Measurements from ENCODE around the gene ST3GAL3.

The ST3GAL3 gene

GRCh38 chr1:43779266-43779665, 71.9 kb downstream of the ST3GAL3 start:
- H3K27ac ChIP-seq = no peak overlapping the region
- no peak overlapping the region for H3K4me3 ChIP-seq
- peaks cover 26% of the 10 kb centered on the region for H3K36me3 ChIP-seq (ENCODE audit: insufficient read depth, low read length)
- H3K9ac ChIP-seq (ENCODE audit: insufficient read length) = no peak overlapping the region
- TF ChIP-seq FOXP2 (optimal IDR thresholded peaks at IDR 0.05; ENCODE audit: control extremely low read depth, extremely low read length, insufficient read depth) (no peak), POLR2AphosphoS5 (IDR thresholded peaks at IDR 0.05; ENCODE audit: borderline replicate concordance, low read depth, low read length) (no peak), EZH2 (IDR thresholded peaks at IDR 0.05) (no peak)
- no peak for DNase-seq (ENCODE audit: low read depth, low spot score)
- H3K9me3 ChIP-seq (ENCODE audit: low read depth, low read length) = no peaks in the 10 kb centered on the region; the same call in 1 of the 2 replicates

GRCh38 chr1:43779805-43780403, 72.6 kb downstream of the ST3GAL3 start:
- Histone ChIP-seq H3K4me3 (no peak overlapping the region), H3K36me3 (ENCODE audit: insufficient read depth, low read length) (peaks cover 19% of the 10 kb centered on the region), H3K9me3 (ENCODE audit: low read depth, low read length) (no peaks in the 10 kb centered on the region; the same call in 1 of the 2 replicates), H3K9ac (ENCODE audit: insufficient read length) (no peak overlapping the region), H3K27ac (no peak overlapping the region)
- DNase-seq (ENCODE audit: low read depth, low spot score) = no peak
- TF ChIP-seq EZH2 (IDR thresholded peaks at IDR 0.05) = no peak
- TF ChIP-seq POLR2AphosphoS5 (IDR thresholded peaks at IDR 0.05; ENCODE audit: borderline replicate concordance, low read depth, low read length) = no peak
- TF ChIP-seq FOXP2 (optimal IDR thresholded peaks at IDR 0.05; ENCODE audit: control extremely low read depth, extremely low read length, insufficient read depth) = no peak

- H3K4me3 ChIP-seq = no peak overlapping the region
- no peak for TF ChIP-seq FOXP2 (optimal IDR thresholded peaks at IDR 0.05; ENCODE audit: control extremely low read depth, extremely low read length, insufficient read depth)
- no peak for TF ChIP-seq POLR2AphosphoS5 (IDR thresholded peaks at IDR 0.05; ENCODE audit: borderline replicate concordance, low read depth, low read length)
- no peak for TF ChIP-seq EZH2 (IDR thresholded peaks at IDR 0.05)
- H3K9me3 ChIP-seq (ENCODE audit: low read depth, low read length) = no peaks in the 10 kb centered on the region; the same call in 1 of the 2 replicates
- H3K9ac ChIP-seq (ENCODE audit: insufficient read length) = no peak overlapping the region
- H3K27ac ChIP-seq = no peak overlapping the region
- peaks cover 8% of the 10 kb centered on the region for H3K36me3 ChIP-seq (ENCODE audit: insufficient read depth, low read length)
- no peak for DNase-seq (ENCODE audit: low read depth, low spot score)
These were observed 74.2 kb downstream of the ST3GAL3 start for GRCh38 chr1:43781574-43781973.

GRCh38 chr1:43783096-43783670, 75.8 kb downstream of the ST3GAL3 start:
- Histone ChIP-seq H3K9me3 (ENCODE audit: low read depth, low read length) (no peaks in the 10 kb centered on the region; the same call in 1 of the 2 replicates), H3K9ac (ENCODE audit: insufficient read length) (no peak overlapping the region), H3K4me3 (no peak overlapping the region), H3K27ac (no peak overlapping the region), H3K36me3 (ENCODE audit: insufficient read depth, low read length) (peaks cover under 1% of the 10 kb centered on the region)
- no peak for DNase-seq (ENCODE audit: low read depth, low spot score)
- TF ChIP-seq POLR2AphosphoS5 (IDR thresholded peaks at IDR 0.05; ENCODE audit: borderline replicate concordance, low read depth, low read length) (no peak), EZH2 (IDR thresholded peaks at IDR 0.05) (no peak), FOXP2 (optimal IDR thresholded peaks at IDR 0.05; ENCODE audit: control extremely low read depth, extremely low read length, insufficient read depth) (no peak)

- H3K9me3 ChIP-seq (ENCODE audit: low read depth, low read length) = no peaks in the 10 kb centered on the region; the same call in 1 of the 2 replicates
- H3K4me3 ChIP-seq = no peak overlapping the region
- DNase-seq (ENCODE audit: low read depth, low spot score) = no peak
- H3K36me3 ChIP-seq (ENCODE audit: insufficient read depth, low read length) = no peaks in the 10 kb centered on the region; the same call in 1 of the 2 replicates
- H3K27ac ChIP-seq = no peak overlapping the region
- TF ChIP-seq EZH2 (IDR thresholded peaks at IDR 0.05) (no peak), FOXP2 (optimal IDR thresholded peaks at IDR 0.05; ENCODE audit: control extremely low read depth, extremely low read length, insufficient read depth) (no peak), POLR2AphosphoS5 (IDR thresholded peaks at IDR 0.05; ENCODE audit: borderline replicate concordance, low read depth, low read length) (no peak)
- no peak overlapping the region for H3K9ac ChIP-seq (ENCODE audit: insufficient read length)
These were observed 76.4 kb downstream of the ST3GAL3 start for GRCh38 chr1:43783671-43784205.

GRCh38 chr1:43786201-43786958, 79.0 kb downstream of the ST3GAL3 start:
- Histone ChIP-seq H3K9me3 (ENCODE audit: low read depth, low read length) (no peaks in the 10 kb centered on the region), H3K4me3 (no peak overlapping the region; the same call in 1 of the 2 replicates), H3K27ac (peak overlapping the region; percentile 66), H3K9ac (ENCODE audit: insufficient read length) (no peak overlapping the region), H3K36me3 (ENCODE audit: insufficient read depth, low read length) (no peaks in the 10 kb centered on the region)
- TF ChIP-seq FOXP2 (optimal IDR thresholded peaks at IDR 0.05; ENCODE audit: control extremely low read depth, extremely low read length, insufficient read depth) (no peak), EZH2 (IDR thresholded peaks at IDR 0.05) (no peak), POLR2AphosphoS5 (IDR thresholded peaks at IDR 0.05; ENCODE audit: borderline replicate concordance, low read depth, low read length) (no peak)
- no peak for DNase-seq (ENCODE audit: low read depth, low spot score)

GRCh38 chr1:43786960-43787359, 79.6 kb downstream of the ST3GAL3 start:
- Histone ChIP-seq H3K4me3 (peak overlapping the region; percentile 4; the same call in 1 of the 2 replicates), H3K36me3 (ENCODE audit: insufficient read depth, low read length) (no peaks in the 10 kb centered on the region; the same call in 1 of the 2 replicates), H3K9ac (ENCODE audit: insufficient read length) (no peak overlapping the region), H3K27ac (peak overlapping the region; percentile 66), H3K9me3 (ENCODE audit: low read depth, low read length) (no peaks in the 10 kb centered on the region)
- TF ChIP-seq FOXP2 (optimal IDR thresholded peaks at IDR 0.05; ENCODE audit: control extremely low read depth, extremely low read length, insufficient read depth) (no peak), POLR2AphosphoS5 (IDR thresholded peaks at IDR 0.05; ENCODE audit: borderline replicate concordance, low read depth, low read length) (no peak), EZH2 (IDR thresholded peaks at IDR 0.05) (no peak)
- no peak for DNase-seq (ENCODE audit: low read depth, low spot score)
